Measurements from ENCODE around the gene XNDC1N.

Gene XNDC1N

GRCh38 chr11:71946144-71946571 lies 17.8 kb upstream of the XNDC1N start:
- no peak overlapping the region for H2AFZ ChIP-seq (ENCODE audit: low read length)
- H3F3A ChIP-seq (ENCODE audit: insufficient read depth, low read length), result no peaks in the 10 kb centered on the region
- H3K36me3 ChIP-seq (replicated peaks; ENCODE audit: insufficient read depth, low read length), result no peaks in the 10 kb centered on the region
- H3K27ac ChIP-seq (ENCODE audit: low read length), result no peak overlapping the region
- no peaks in the 10 kb centered on the region for H3K9me2 ChIP-seq (replicated peaks; ENCODE audit: insufficient read depth, low read length)
- H3K4me3 ChIP-seq (ENCODE audit: low read length), result no peak overlapping the region
- peaks cover 38% of the 10 kb centered on the region for H3K79me2 ChIP-seq (ENCODE audit: low read length)
- no peaks in the 10 kb centered on the region for H3K4me1 ChIP-seq (ENCODE audit: low read length)
- H3K27me3 ChIP-seq (replicated peaks; ENCODE audit: insufficient read depth, low read length), result no peaks in the 10 kb centered on the region
- H3K9me3 ChIP-seq (replicated peaks; ENCODE audit: insufficient read depth, low read length), result no peaks in the 10 kb centered on the region
- no peak for DNase-seq
- TF ChIP-seq EZH2 (optimal IDR thresholded peaks at IDR 0.05; ENCODE audit: low read depth, low read length), result no peak
- no peak for TF ChIP-seq CTCF (IDR thresholded peaks at IDR 0.05; ENCODE audit: low read length)
- TF ChIP-seq EZH2phosphoT487 (IDR thresholded peaks at IDR 0.05; ENCODE audit: low read length), result no peak
- no peaks in the 10 kb centered on the region for H4K20me1 ChIP-seq (ENCODE audit: insufficient read depth, low read length)
- H3K4me2 ChIP-seq (ENCODE audit: low read depth, low read length), result no peak overlapping the region
- H3K9ac ChIP-seq (ENCODE audit: low read length), result no peak overlapping the region

GRCh38 chr11:71940561-71941219 lies 12.3 kb upstream of the XNDC1N start:
- no peaks in the 10 kb centered on the region for H4K20me1 ChIP-seq (ENCODE audit: insufficient read depth, low read length)
- H3K9me2 ChIP-seq (replicated peaks; ENCODE audit: insufficient read depth, low read length), result no peaks in the 10 kb centered on the region
- H3K27ac ChIP-seq (ENCODE audit: low read length), result no peak overlapping the region
- no peaks in the 10 kb centered on the region for H3K27me3 ChIP-seq (replicated peaks; ENCODE audit: insufficient read depth, low read length)
- no peak for DNase-seq
- H3K9me3 ChIP-seq (replicated peaks; ENCODE audit: insufficient read depth, low read length), result no peaks in the 10 kb centered on the region
- no peak overlapping the region for H3K4me3 ChIP-seq (ENCODE audit: low read length)
- H3F3A ChIP-seq (ENCODE audit: insufficient read depth, low read length), result no peaks in the 10 kb centered on the region
- no peak for TF ChIP-seq EZH2 (optimal IDR thresholded peaks at IDR 0.05; ENCODE audit: low read depth, low read length)
- no peak for TF ChIP-seq CTCF (IDR thresholded peaks at IDR 0.05; ENCODE audit: low read length)
- H3K79me2 ChIP-seq (ENCODE audit: low read length), result peaks cover 55% of the 10 kb centered on the region
- H3K9ac ChIP-seq (ENCODE audit: low read length), result no peak overlapping the region
- H3K4me2 ChIP-seq (ENCODE audit: low read depth, low read length), result no peak overlapping the region
- no peaks in the 10 kb centered on the region for H3K4me1 ChIP-seq (ENCODE audit: low read length)
- no peaks in the 10 kb centered on the region for H3K36me3 ChIP-seq (replicated peaks; ENCODE audit: insufficient read depth, low read length)
- no peak overlapping the region for H2AFZ ChIP-seq (ENCODE audit: low read length)

DNA sequence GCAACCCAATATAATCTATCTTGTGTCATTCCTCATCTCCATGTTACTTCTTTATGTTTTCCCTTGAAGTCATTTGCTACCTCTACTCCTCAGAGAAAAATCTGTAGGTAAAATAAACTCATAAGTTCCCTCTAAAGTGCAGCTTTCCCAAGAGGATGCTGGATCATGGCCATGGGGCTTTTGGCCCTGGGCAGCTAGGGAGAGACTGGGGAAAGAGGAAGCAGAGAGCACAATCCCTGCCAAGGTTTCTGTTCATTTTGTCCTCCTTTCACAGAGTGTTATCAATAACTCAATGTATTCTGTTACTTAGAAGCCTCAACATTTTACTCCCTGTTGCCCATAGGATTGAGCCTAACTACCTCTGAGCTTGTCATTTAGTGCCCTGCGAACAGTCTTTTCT lies 9.4 kb upstream of the XNDC1N start:
- no peaks in the 10 kb centered on the region for H3K36me3 ChIP-seq (replicated peaks; ENCODE audit: insufficient read depth, low read length)
- no peaks in the 10 kb centered on the region for H3K9me3 ChIP-seq (replicated peaks; ENCODE audit: insufficient read depth, low read length)
- H3F3A ChIP-seq (ENCODE audit: insufficient read depth, low read length), result no peaks in the 10 kb centered on the region
- no peak for DNase-seq
- H4K20me1 ChIP-seq (ENCODE audit: insufficient read depth, low read length), result no peaks in the 10 kb centered on the region
- H3K79me2 ChIP-seq (ENCODE audit: low read length), result peaks cover 65% of the 10 kb centered on the region
- H3K4me2 ChIP-seq (ENCODE audit: low read depth, low read length), result no peak overlapping the region
- no peaks in the 10 kb centered on the region for H3K4me1 ChIP-seq (ENCODE audit: low read length)
- TF ChIP-seq EZH2 (optimal IDR thresholded peaks at IDR 0.05; ENCODE audit: low read depth, low read length), result no peak
- no peak for TF ChIP-seq EZH2phosphoT487 (IDR thresholded peaks at IDR 0.05; ENCODE audit: low read length)
- no peak for TF ChIP-seq CTCF (IDR thresholded peaks at IDR 0.05; ENCODE audit: low read length)
- H3K9ac ChIP-seq (ENCODE audit: low read length), result no peak overlapping the region
- no peak overlapping the region for H3K4me3 ChIP-seq (ENCODE audit: low read length)
- H3K27me3 ChIP-seq (replicated peaks; ENCODE audit: insufficient read depth, low read length), result no peaks in the 10 kb centered on the region
- H3K9me2 ChIP-seq (replicated peaks; ENCODE audit: insufficient read depth, low read length), result no peaks in the 10 kb centered on the region
- no peak overlapping the region for H3K27ac ChIP-seq (ENCODE audit: low read length)
- H2AFZ ChIP-seq (ENCODE audit: low read length), result no peak overlapping the region
